DOHH2 (cell line): ENCODE data around the gene TMEM158.

ENCODE experiments used
- H3F3A ChIP-seq: fragments of 200-600 bp; sonication (generic), shearing (Covaris generic); 2 replicates; pipeline ENCODE4 v1.6.0; 2016; ENCODE audit warnings: antibody characterized with exemption, mild to moderate bottlenecking; ENCODE audit not compliant: control insufficient read depth, insufficient read depth
- H3K27ac ChIP-seq: fragments of 200-600 bp; sonication (generic); 2 replicates; pipeline ENCODE4 v1.5.1; 2014; ENCODE audit warnings: low read depth, mild to moderate bottlenecking, low read length, moderate library complexity
- H3K27me3 ChIP-seq: fragments of 200-600 bp; sonication (generic); 2 replicates; pipeline ENCODE4 v1.6.1; 2014; ENCODE audit warnings: mild to moderate bottlenecking, low read length, mixed read lengths; ENCODE audit not compliant: control insufficient read depth
- H3K36me3 ChIP-seq: fragments of 200-600 bp; sonication (generic); 2 replicates; pipeline ENCODE4 v1.6.1; 2014; ENCODE audit warnings: mild to moderate bottlenecking, low read length, moderate library complexity, mixed read lengths; ENCODE audit not compliant: control insufficient read depth
- H3K4me1 ChIP-seq: fragments of 200-600 bp; sonication (generic); 2 replicates; pipeline ENCODE4 v1.6.1; 2014; ENCODE audit warnings: mild to moderate bottlenecking, low read length, mixed read lengths; ENCODE audit not compliant: control insufficient read depth
- H3K4me2 ChIP-seq: fragments of 200-600 bp; sonication (generic); 2 replicates; pipeline ENCODE4 v1.6.0; 2014; ENCODE audit warnings: mild to moderate bottlenecking, low read length, moderate library complexity
- H3K4me3 ChIP-seq: fragments of 200-600 bp; sonication (generic); 2 replicates; pipeline ENCODE4 v1.5.1; 2014; ENCODE audit warnings: mild to moderate bottlenecking, low read length, mixed read lengths
- H3K79me2 ChIP-seq: fragments of 200-600 bp; sonication (generic); 2 replicates; pipeline ENCODE4 v1.6.1; 2014; ENCODE audit warnings: mild to moderate bottlenecking, low read length, mixed read lengths; ENCODE audit not compliant: control insufficient read depth
- H3K9me2 ChIP-seq: fragments of 200-600 bp; sonication (generic); replicated peaks from 2 replicates; pipeline ENCODE4 v1.6.1; 2014; ENCODE audit warnings: mild to moderate bottlenecking, low read length, mixed read lengths; ENCODE audit not compliant: control insufficient read depth
- H3K9me3 ChIP-seq: fragments of 200-600 bp; sonication (generic); 2 replicates; pipeline ENCODE4 v1.6.1; 2014; ENCODE audit warnings: antibody characterized with exemption, low read length, mixed read lengths; ENCODE audit not compliant: control insufficient read depth, insufficient read depth
- H4K20me1 ChIP-seq: fragments of 200-600 bp; sonication (generic); 2 replicates; pipeline ENCODE4 v1.6.0; 2014; ENCODE audit warnings: low read depth, mild to moderate bottlenecking, antibody characterized with exemption, low read length, moderate library complexity; ENCODE audit not compliant: control insufficient read depth, insufficient read depth
- CTCF ChIP-seq: fragments of 200-600 bp; sonication (generic); IDR thresholded peaks from one replicate; pipeline ENCODE4 v1.5.1; 2014; ENCODE audit warnings: antibody characterized with exemption, mild to moderate bottlenecking, low read depth, low read length; ENCODE audit not compliant: poor library complexity, severe bottlenecking
- EZH2phosphoT487 ChIP-seq: fragments of 200-600 bp; sonication (generic); IDR thresholded peaks from 2 replicates; pipeline ENCODE4 v1.6.1; 2017; ENCODE audit warnings: borderline replicate concordance, mild to moderate bottlenecking, antibody characterized with exemption, low read length, moderate library complexity, mixed read lengths

TMEM158 gene

DNA sequence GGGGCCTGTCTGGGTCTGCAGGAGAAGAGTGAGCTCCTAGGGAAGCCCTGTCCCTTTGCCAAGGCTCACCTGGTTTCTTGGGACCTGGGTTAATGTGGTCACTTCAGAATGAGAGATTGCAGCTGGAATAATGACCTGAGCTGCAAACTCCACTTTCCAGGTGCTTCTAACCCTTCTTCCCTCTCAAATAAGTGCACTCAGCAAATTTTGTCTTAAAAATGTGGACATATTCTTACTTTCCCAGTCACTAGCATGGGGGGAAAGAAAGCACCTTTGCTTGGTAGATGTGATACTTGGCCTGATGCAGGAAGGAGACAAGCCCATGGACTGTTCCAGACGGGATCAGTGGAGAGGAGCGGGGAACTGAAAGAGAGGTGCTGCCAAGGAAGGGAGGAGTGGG lies 41.0 kb downstream of the TMEM158 start:
- no peaks in the 10 kb centered on the region for H4K20me1 ChIP-seq
- H3K27me3 ChIP-seq, result peaks cover 3% of the 10 kb centered on the region; the same call in 1 of the 2 replicates
- no peaks in the 10 kb centered on the region for H3K79me2 ChIP-seq
- H3K4me2 ChIP-seq, result no peak overlapping the region
- no peak overlapping the region for H3K4me3 ChIP-seq
- H3K36me3 ChIP-seq, result no peaks in the 10 kb centered on the region
- TF ChIP-seq CTCF (no peak), EZH2phosphoT487 (no peak)
- no peaks in the 10 kb centered on the region for H3K9me3 ChIP-seq
- H3K9me2 ChIP-seq, result no peaks in the 10 kb centered on the region
- no peaks in the 10 kb centered on the region for H3K4me1 ChIP-seq
- H3F3A ChIP-seq, result no peaks in the 10 kb centered on the region
- no peak overlapping the region for H3K27ac ChIP-seq

DNA sequence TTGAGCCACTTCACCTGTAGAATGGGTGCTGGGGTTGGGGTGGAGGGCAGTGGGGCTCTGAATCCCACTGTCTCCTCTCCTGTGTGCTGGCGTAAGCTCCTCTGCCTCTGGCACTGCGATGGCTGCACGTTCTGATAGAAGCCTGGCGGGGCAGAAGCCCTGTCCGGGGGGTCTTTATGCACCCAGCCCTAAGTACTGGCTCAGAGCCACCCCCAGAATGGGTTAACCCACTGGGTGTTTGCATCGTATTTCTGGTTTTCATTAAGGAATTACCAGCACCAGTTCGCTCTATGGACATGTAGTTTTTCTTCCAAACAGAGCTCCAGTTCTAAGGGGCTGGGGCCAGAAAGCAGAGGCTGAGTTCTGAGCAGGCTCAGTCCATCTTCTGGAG lies 42.2 kb downstream of the TMEM158 start:
- Histone ChIP-seq H3K4me1 (no peaks in the 10 kb centered on the region), H3K9me3 (no peaks in the 10 kb centered on the region), H3K27me3 (peaks cover 3% of the 10 kb centered on the region; the same call in 1 of the 2 replicates), H3K27ac (no peak overlapping the region), H3K4me2 (no peak overlapping the region), H4K20me1 (no peaks in the 10 kb centered on the region), H3F3A (no peaks in the 10 kb centered on the region), H3K9me2 (no peaks in the 10 kb centered on the region), H3K36me3 (no peaks in the 10 kb centered on the region), H3K4me3 (no peak overlapping the region), H3K79me2 (no peaks in the 10 kb centered on the region)
- no peak for TF ChIP-seq CTCF
- no peak for TF ChIP-seq EZH2phosphoT487

GRCh38 chr3:45182915-45183871 lies 42.9 kb downstream of the TMEM158 start:
- TF ChIP-seq CTCF (no peak), EZH2phosphoT487 (no peak)
- H3K36me3 ChIP-seq, result no peaks in the 10 kb centered on the region
- H3K9me2 ChIP-seq, result no peaks in the 10 kb centered on the region
- H3K9me3 ChIP-seq, result no peaks in the 10 kb centered on the region
- H3K4me3 ChIP-seq, result no peak overlapping the region
- H3K27ac ChIP-seq, result no peak overlapping the region
- no peak overlapping the region for H3K4me2 ChIP-seq
- H3K79me2 ChIP-seq, result no peaks in the 10 kb centered on the region
- peaks cover 3% of the 10 kb centered on the region; the same call in 1 of the 2 replicates for H3K27me3 ChIP-seq
- no peaks in the 10 kb centered on the region for H3K4me1 ChIP-seq
- H4K20me1 ChIP-seq, result no peaks in the 10 kb centered on the region
- H3F3A ChIP-seq, result no peaks in the 10 kb centered on the region
